ENCODE measurements around the gene UGT1A9. TPM values are rescaled to one million over a fixed set of nuclear protein-coding genes. Genes with fewer than 3 reads are reported as not detected.

The UGT1A9 gene
- total RNA-seq, 1 donor from 2014 or later = 0.10 TPM

- Mint-ChIP-seq H3K27ac (ENCODE audit: unreplicated experiment) (no peak overlapping the region), H3K27me3 (ENCODE audit: low read depth) (peaks cover 12% of the 10 kb centered on the region), H3K36me3 (ENCODE audit: low read depth) (no peaks in the 10 kb centered on the region), H3K4me3 (ENCODE audit: unreplicated experiment) (no peak overlapping the region), H3K9me3 (ENCODE audit: low read depth) (no peaks in the 10 kb centered on the region), H3K4me1 (ENCODE audit: low read depth) (peaks cover 14% of the 10 kb centered on the region)
- no peak for TF ChIP-seq CTCF (IDR thresholded peaks at IDR 0.05)
- no peak for DNase-seq (ENCODE audit: low spot score)
These were observed 140.0 kb downstream of the UGT1A9 start for GRCh38 chr2:233811732-233812131.

DNA sequence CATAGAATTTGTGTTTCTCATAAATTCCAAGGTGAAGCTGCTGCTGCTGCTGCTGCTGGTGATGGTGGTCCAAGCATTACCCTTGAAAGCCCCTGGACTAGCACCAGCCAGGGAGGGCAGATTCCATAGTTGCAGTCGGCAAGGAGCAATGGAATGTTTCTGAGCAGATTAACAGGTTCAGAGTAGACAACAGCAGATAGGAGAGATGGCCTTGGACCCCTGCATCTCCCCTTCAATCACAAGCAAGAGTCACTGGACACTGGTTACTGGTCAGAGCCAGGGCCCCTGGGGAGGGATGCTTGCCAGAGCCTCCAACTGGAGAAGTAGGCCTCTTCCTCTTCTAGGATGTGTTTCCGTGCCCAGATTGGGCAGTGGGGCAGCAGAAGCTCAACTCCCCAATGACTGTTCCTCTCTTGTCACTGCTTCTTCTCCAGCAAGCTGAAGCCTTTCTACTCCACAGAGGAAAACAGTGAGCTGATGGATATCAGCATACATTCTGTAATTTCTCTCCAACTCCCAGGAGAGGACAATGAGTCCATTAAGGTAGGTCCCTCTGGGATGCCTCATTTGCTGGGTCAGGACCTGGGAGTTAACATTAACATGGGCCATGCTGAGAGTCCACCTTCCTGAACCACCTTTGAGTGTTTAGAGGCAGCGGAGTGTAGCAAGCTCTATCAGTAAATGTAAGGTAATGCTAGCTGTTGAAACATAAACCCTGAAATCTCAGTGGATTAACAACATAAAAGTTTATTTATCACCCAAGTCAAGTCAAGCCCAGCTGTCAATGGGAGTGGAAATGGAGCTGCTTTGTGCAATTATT, 141.7 kb downstream of the UGT1A9 start:
- no peak for TF ChIP-seq CTCF (IDR thresholded peaks at IDR 0.05)
- H3K27me3 Mint-ChIP-seq (ENCODE audit: low read depth) = peaks cover 12% of the 10 kb centered on the region
- H3K4me1 Mint-ChIP-seq (ENCODE audit: low read depth) = peaks cover 26% of the 10 kb centered on the region
- no peaks in the 10 kb centered on the region for H3K9me3 Mint-ChIP-seq (ENCODE audit: low read depth)
- no peak for DNase-seq (ENCODE audit: low spot score)
- H3K36me3 Mint-ChIP-seq (ENCODE audit: low read depth) = peaks cover 1% of the 10 kb centered on the region
- H3K4me3 Mint-ChIP-seq (ENCODE audit: unreplicated experiment) = no peak overlapping the region
- no peak overlapping the region for H3K27ac Mint-ChIP-seq (ENCODE audit: unreplicated experiment)

DNA sequence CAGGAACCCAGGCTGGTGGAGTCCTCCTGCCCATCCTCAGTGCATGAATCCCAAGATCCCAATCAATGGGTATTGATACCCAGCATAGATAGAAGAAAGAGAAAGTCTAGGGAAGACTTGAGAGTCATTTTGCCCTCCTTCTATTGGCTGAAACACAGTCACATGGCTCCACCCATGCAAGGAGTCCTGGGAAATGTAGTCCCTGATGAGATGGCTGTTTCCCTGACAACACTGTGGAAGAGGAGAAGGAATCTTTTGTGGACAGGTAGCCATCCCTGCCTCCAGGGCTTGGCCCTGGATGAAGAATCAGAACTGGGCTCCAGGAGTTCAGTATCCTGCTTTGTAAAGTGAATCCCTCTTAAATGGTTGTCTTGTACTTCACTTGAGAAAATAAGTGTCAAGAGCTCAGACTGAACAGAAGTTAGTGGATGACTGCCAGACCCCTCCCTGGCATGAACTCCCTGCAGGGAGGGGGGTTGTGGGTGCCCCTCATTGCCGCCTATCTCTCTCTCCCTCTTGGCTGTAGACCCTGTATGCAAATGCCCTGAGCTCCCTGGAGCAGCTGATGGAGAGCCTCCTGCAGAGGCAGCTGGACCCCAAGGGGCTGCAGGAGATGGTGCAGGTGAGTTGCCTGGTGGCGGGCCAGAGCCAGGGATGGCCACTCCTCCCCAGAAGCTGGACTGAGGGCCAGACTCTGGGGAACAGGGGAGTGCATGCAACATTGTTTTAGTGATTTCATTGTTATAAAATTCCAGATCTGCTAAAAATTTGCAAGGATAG, 142.5 kb downstream of the UGT1A9 start:
- no peak overlapping the region for H3K27ac Mint-ChIP-seq (ENCODE audit: unreplicated experiment)
- peaks cover 8% of the 10 kb centered on the region for H3K27me3 Mint-ChIP-seq (ENCODE audit: low read depth)
- H3K9me3 Mint-ChIP-seq (ENCODE audit: low read depth) = no peaks in the 10 kb centered on the region
- H3K4me1 Mint-ChIP-seq (ENCODE audit: low read depth) = peaks cover 26% of the 10 kb centered on the region
- TF ChIP-seq CTCF (IDR thresholded peaks at IDR 0.05) = no peak
- peak; percentile 63 for DNase-seq (ENCODE audit: low spot score)
- no peak overlapping the region for H3K4me3 Mint-ChIP-seq (ENCODE audit: unreplicated experiment)
- peaks cover 1% of the 10 kb centered on the region for H3K36me3 Mint-ChIP-seq (ENCODE audit: low read depth)

- Mint-ChIP-seq H3K36me3 (ENCODE audit: low read depth) (peaks cover 1% of the 10 kb centered on the region), H3K27me3 (ENCODE audit: low read depth) (peaks cover 6% of the 10 kb centered on the region)
- TF ChIP-seq CTCF (IDR thresholded peaks at IDR 0.05) = no peak
These were observed 144.2 kb downstream of the UGT1A9 start for GRCh38 chr2:233815861-233816260.

DNA sequence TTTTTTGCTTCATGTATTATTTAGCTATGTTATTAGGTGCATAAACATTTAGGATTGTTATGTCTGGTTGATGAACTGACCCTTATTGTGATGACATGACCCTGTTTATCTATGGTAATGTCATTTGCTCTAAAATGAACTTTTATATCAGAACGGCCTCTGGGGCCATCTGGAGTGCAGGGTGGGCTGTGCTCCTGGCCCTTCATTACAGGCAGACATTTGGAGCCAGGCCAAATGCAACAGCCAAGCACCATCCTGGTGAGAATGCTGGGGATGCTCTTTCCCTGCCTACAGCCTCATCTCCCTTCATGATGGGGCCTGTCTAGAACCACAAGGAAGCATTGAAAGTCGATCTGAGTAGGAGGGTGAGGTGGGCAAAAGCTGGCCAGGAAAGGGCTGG, 144.6 kb downstream of the UGT1A9 start:
- Mint-ChIP-seq H3K27ac (ENCODE audit: unreplicated experiment) (peak overlapping the region; percentile 50), H3K9me3 (ENCODE audit: low read depth) (no peaks in the 10 kb centered on the region), H3K27me3 (ENCODE audit: low read depth) (peaks cover 8% of the 10 kb centered on the region), H3K4me3 (ENCODE audit: unreplicated experiment) (no peak overlapping the region), H3K36me3 (ENCODE audit: low read depth) (peaks cover 1% of the 10 kb centered on the region), H3K4me1 (ENCODE audit: low read depth) (peaks cover 26% of the 10 kb centered on the region)
- DNase-seq (ENCODE audit: low spot score) = no peak
- TF ChIP-seq CTCF (IDR thresholded peaks at IDR 0.05) = no peak

More at GRCh38 chr2:233815861-233816260, 144.2 kb downstream of the UGT1A9 start:
- DNase-seq (ENCODE audit: low spot score) = no peak
- Mint-ChIP-seq H3K9me3 (ENCODE audit: low read depth) (no peaks in the 10 kb centered on the region), H3K27ac (ENCODE audit: unreplicated experiment) (no peak overlapping the region), H3K4me1 (ENCODE audit: low read depth) (peaks cover 26% of the 10 kb centered on the region), H3K4me3 (ENCODE audit: unreplicated experiment) (no peak overlapping the region)
